B cell (primary cell): ENCODE measurements around the gene MRPL24. TPM values are rescaled to one million over a fixed set of nuclear protein-coding genes. Genes with fewer than 3 reads are reported as not detected.

Experiments
- ATAC-seq: fragments of 200-7000 bp; cut with Tn5 transposase; one replicate; pipeline ENCODE4 v1.10.0; 2021; ENCODE audit warnings: low read depth, mild to moderate bottlenecking, moderate number of reproducible peaks, moderate library complexity
- CTCF ChIA-PET: fragments of 350-600 bp; sonication (Branson Sonifier 250); formaldehyde crosslinking; loops from one replicate; lab custom pipeline; 2021; ENCODE audit warnings: antibody characterized with exemption, inconsistent platforms; lab: Charles Lee
- POLR2A ChIA-PET: fragments of 350-600 bp; sonication (Branson Sonifier 250); formaldehyde crosslinking; loops from one replicate; lab custom pipeline; 2021; ENCODE audit warnings: antibody characterized with exemption; lab: Charles Lee
- DNase-seq: peaks from one replicate; pipeline ENCODE4 v3.0.0; 2013
- H2AFZ ChIP-seq: 2 replicates; pipeline ENCODE4 v1.6.1; 2012; ENCODE audit warnings: mild to moderate bottlenecking, low read depth, low read length; ENCODE audit not compliant: insufficient read depth, poor library complexity, severe bottlenecking
- H3K27ac ChIP-seq, 2 donors: 1 replicate in 1 of 2; 2 replicates in 1 of 2; pipeline ENCODE4 v1.5.1; 2012 to 2013; ENCODE audit warnings: low read length in 2 of 2, mild to moderate bottlenecking in 2 of 2, moderate library complexity in 1 of 2
- H3K27me3 ChIP-seq, 4 experiments: fragments of 200-600 bp in 1 of 4; sonication (generic) in 1 of 4; replicated peaks in 1 of 4; 1 replicate in 2 of 4; 2 replicates in 2 of 4; pipeline versions ENCODE4 v1.6.1 to v1.7.0; 2013 to 2016; ENCODE audit warnings: low read length in 3 of 4, mild to moderate bottlenecking in 2 of 4, mixed read lengths in 1 of 4, moderate library complexity in 1 of 4; ENCODE audit not compliant: insufficient read depth in 4 of 4, control insufficient read depth in 3 of 4; ENCODE audit errors: control extremely low read depth in 1 of 4
- H3K36me3 ChIP-seq, 2 experiments: replicated peaks in 1 of 2; 1 replicate in 1 of 2; 2 replicates in 1 of 2; pipeline versions ENCODE4 v1.6.1 to v1.7.1; 2013; ENCODE audit warnings: low read length in 1 of 2; ENCODE audit not compliant: insufficient read depth in 2 of 2, control insufficient read depth in 1 of 2; ENCODE audit errors: control extremely low read depth in 1 of 2, extremely low read depth in 1 of 2
- H3K4me1 ChIP-seq, 2 donors: fragments of 200-600 bp in 1 of 2; sonication (generic) in 1 of 2; 1 replicate in 1 of 2; 2 replicates in 1 of 2; pipeline versions ENCODE4 v1.5.1 to v1.6.1; 2013 to 2017; ENCODE audit warnings: low read length in 2 of 2; ENCODE audit not compliant: control insufficient read depth in 2 of 2, insufficient read depth in 2 of 2
- H3K4me2 ChIP-seq: replicated peaks from 2 replicates; pipeline ENCODE3; 2012; ENCODE audit warnings: mild to moderate bottlenecking, low read depth, low read length; ENCODE audit not compliant: poor library complexity, severe bottlenecking
- H3K4me3 ChIP-seq, 5 experiments: fragments of 200-600 bp in 1 of 5; sonication (generic) in 1 of 5; 1 replicate in 3 of 5; 2 replicates in 2 of 5; pipeline versions ENCODE4 v1.5.1 to v1.7.0; 2011 to 2016; ENCODE audit warnings: low read length in 4 of 5, mild to moderate bottlenecking in 4 of 5, low read depth in 2 of 5, control low read depth in 1 of 5, moderate library complexity in 1 of 5; ENCODE audit not compliant: insufficient read depth in 1 of 5; ENCODE audit errors: control extremely low read depth in 1 of 5, extremely low read depth in 1 of 5
- H3K79me2 ChIP-seq: fragments of 200-600 bp; sonication (generic); one replicate; pipeline ENCODE4 v1.6.0; 2016; ENCODE audit warnings: low read length; ENCODE audit not compliant: control insufficient read depth, insufficient read depth
- H3K9ac ChIP-seq: fragments of 200-600 bp; sonication (generic); 2 replicates; pipeline ENCODE4 v1.6.1; 2017; ENCODE audit warnings: mild to moderate bottlenecking, low read length, moderate library complexity
- H3K9me3 ChIP-seq, 3 donors: one replicate each; pipeline versions ENCODE4 v1.6.1 to v1.7.1; 2013; ENCODE audit warnings: low read length in 2 of 3; ENCODE audit not compliant: control insufficient read depth in 2 of 3, insufficient read depth in 1 of 3; ENCODE audit errors: control extremely low read depth in 1 of 3
- H4K20me1 ChIP-seq: 2 replicates; pipeline ENCODE4 v1.6.0; 2012; ENCODE audit warnings: mild to moderate bottlenecking, low read length; ENCODE audit not compliant: insufficient read depth, control insufficient read depth, poor library complexity, severe bottlenecking
- H3K27ac Mint-ChIP-seq: one replicate; pipeline ENCODE4 v1.8.0; 2021; ENCODE audit warnings: mixed read lengths
- H3K27me3 Mint-ChIP-seq: one replicate; pipeline ENCODE4 v1.8.0; 2021; ENCODE audit warnings: mixed read lengths
- H3K4me1 Mint-ChIP-seq: one replicate; pipeline ENCODE4 v1.8.0; 2021; ENCODE audit warnings: mixed read lengths
- H3K4me3 Mint-ChIP-seq: one replicate; pipeline ENCODE4 v1.8.0; 2021; ENCODE audit warnings: mixed read lengths
- H3K9me3 Mint-ChIP-seq: one replicate; pipeline ENCODE4 v1.8.0; 2022; ENCODE audit warnings: mixed read lengths; ENCODE audit not compliant: insufficient read depth
- CTCF ChIP-seq: fragments of 200-600 bp; IDR thresholded peaks from one replicate; pipeline ENCODE4 v1.8.0; 2022; ENCODE audit warnings: antibody characterized with exemption, mild to moderate bottlenecking
- EZH2 ChIP-seq: IDR thresholded peaks from 2 replicates; pipeline ENCODE4 v1.6.1; 2012; ENCODE audit warnings: borderline replicate concordance, low read depth, mild to moderate bottlenecking, moderate library complexity, low read length; ENCODE audit not compliant: insufficient read depth, poor library complexity, severe bottlenecking
- WGBS: methylation state at CpG from one replicate; pipeline ENCODE4 v1.1.5; 2013; ENCODE audit warnings: missing lambda C conversion rate; ENCODE audit not compliant: insufficient coverage; 5-methylcytosine and 5-hydroxymethylcytosine counted together
- intact Hi-C: fragments of 100-400 bp; cut with micrococcal nuclease; formaldehyde crosslinking; loops from one replicate; pipeline ENCODE4 v1.10.0; 2022
- polyA plus RNA-seq: library from polyadenylated mRNA; depleted of rRNA; stranded (reverse); fragments of >200 nt; gene quantifications from 2 replicates; pipeline ENCODE4 v1.2.3, GENCODE V29; 2012
- total RNA-seq, 2 donors: library from RNA; stranded (reverse); fragments of 120-200 nt in 1 of 2; gene quantifications; 1 replicate in 1 of 2; 2 replicates in 1 of 2; pipeline versions ENCODE4 v1.2.3 to v1.2.4, GENCODE V29; 2013 to 2022

MRPL24 gene
- total and polyA plus RNA-seq, 2 donors (not counting 1 experiment from before 2014, with no cell fraction given), result 34.6 to 39.4 TPM

GRCh38 chr1:156705918-156706656 lies 34.8 kb downstream of the MRPL24 start:
- peak; percentile 68 for ATAC-seq
- Histone ChIP-seq H3K9ac (peak overlapping the region; percentile 74), H3K27me3 (peaks cover 3 to 51% (median 31%) of the 10 kb centered on the region in 4 experiments), H3K4me3 (peak overlapping the region in 4 of 5 experiments; percentile 54 to 70 (median 58)), H3K79me2 (no peaks in the 10 kb centered on the region), H3K36me3 (no peaks in the 10 kb centered on the region), H3K4me1 (peaks cover 28% of the 10 kb centered on the region in 2 donors), H3K9me3 (peaks cover 0 to 3% (median 0%) of the 10 kb centered on the region in 3 donors), H4K20me1 (peaks cover 7% of the 10 kb centered on the region), H3K27ac (no peak overlapping the region), H3K4me2 (peak overlapping the region; percentile 99), H2AFZ (peak overlapping the region; percentile 71)
- intact Hi-C loops, result loop anchor here (1.0 to 5.0 kb wide), 2 partner anchors 17 to 156 kb away; partner anchors contain the start of gene NTRK1
- DNase-seq, result peak; percentile 79
- ChIA-PET CTCF (interaction anchor here (1.0 to 7.6 kb wide), 18 partner anchors 10 to 184 kb away, joined by 3 to 80 read pairs (median 6); partner anchors contain the start of genes ISG20L2, METTL25B, MRPL24 and NES), POLR2A (interaction anchor here (1.1 to 2.1 kb wide), 2 partner anchors 22 to 28 kb away, joined by 4 to 7 read pairs; partner anchors contain the start of genes ISG20L2 and METTL25B)
- Mint-ChIP-seq H3K4me3 (peak overlapping the region; percentile 89), H3K27me3 (peaks cover 20% of the 10 kb centered on the region), H3K9me3 (no peaks in the 10 kb centered on the region), H3K27ac (no peak overlapping the region), H3K4me1 (peaks cover 32% of the 10 kb centered on the region)
- TF ChIP-seq CTCF (peak; percentile 82), EZH2 (no peak)
- WGBS, result 2% methylated on average over 44 of the region's 45 CpGs
